HG03558 (cell line): ENCODE data around the gene STBD1.
"Not testable (repeated sequence)": the region's sequence is repeated elsewhere in the genome, so short reads cannot be mapped to it uniquely, and the experiment has no call there.

Source experiments
- ATAC-seq: cut with Tn5 transposase; IDR thresholded peaks from one replicate; pipeline ENCODE4 v1.9.1; 2021; ENCODE audit warnings: moderate number of reproducible peaks; ENCODE audit not compliant: unreplicated experiment; ENCODE audit errors: extremely low read depth

STBD1 gene

GRCh38 chr4:76315267-76315918 is 8.9 kb downstream of the STBD1 start:
- ATAC-seq, result no peak

- no peak for ATAC-seq
These were observed 9.6 kb downstream of the STBD1 start for GRCh38 chr4:76316131-76316530.

DNA sequence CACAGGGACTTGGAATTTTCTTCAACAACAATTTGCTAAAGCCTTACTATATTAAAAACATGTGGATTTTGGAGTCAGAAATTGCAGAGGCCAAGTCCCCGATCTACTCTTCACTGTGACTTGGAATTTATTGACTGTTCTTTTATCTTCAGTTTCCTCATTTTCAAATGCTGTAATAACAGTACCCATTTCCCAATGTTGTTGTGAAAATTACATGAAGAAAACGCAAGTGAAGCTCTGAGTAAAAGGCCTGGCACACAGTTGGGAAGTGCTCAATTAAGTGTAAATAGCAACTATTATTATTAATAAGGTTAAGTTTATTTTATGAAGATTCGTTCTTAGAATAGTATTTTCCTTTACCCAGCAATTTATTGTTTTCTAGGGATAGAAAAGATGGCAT is 15.7 kb downstream of the STBD1 start:
- ATAC-seq, result no peak

DNA sequence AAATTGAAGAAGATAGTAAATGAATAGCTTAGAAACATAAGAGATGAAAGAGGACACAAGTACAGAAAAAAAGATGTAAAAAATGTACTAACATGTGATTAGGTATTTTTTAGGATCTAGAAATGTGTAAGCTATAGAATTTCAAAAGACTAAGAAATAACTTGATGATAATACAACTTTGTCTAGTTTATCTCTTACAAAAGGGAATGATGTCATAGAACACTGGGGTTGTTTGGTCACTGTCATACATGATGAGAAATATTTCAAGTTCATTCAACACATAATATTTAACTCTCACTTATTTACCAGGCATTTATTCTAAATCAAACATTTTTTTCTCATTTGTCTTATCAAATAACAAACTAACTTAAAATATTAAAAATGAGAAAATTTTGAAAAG is 18.5 kb downstream of the STBD1 start:
- ATAC-seq, result no peak

DNA sequence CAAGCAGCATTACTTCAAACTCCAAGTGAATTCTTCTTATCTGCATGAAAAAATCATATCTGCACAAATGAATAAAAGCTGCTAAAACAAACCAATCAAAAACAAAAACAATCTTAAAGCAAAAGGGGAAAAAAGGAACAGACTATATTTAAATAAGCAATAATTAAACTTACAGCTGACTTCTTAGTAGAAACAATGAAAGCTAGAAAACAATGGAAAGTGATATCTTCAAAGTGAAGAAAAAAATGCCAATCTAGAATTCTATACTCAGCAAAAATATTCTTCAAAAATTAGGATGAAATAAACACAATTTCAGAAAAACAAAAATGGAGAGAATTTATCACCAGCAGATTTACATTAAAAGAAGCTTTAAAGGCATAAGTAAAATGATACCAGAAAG is 20.0 kb downstream of the STBD1 start:
- no peak for ATAC-seq

GRCh38 chr4:76334885-76335284 is 28.4 kb downstream of the STBD1 start:
- no peak for ATAC-seq

DNA sequence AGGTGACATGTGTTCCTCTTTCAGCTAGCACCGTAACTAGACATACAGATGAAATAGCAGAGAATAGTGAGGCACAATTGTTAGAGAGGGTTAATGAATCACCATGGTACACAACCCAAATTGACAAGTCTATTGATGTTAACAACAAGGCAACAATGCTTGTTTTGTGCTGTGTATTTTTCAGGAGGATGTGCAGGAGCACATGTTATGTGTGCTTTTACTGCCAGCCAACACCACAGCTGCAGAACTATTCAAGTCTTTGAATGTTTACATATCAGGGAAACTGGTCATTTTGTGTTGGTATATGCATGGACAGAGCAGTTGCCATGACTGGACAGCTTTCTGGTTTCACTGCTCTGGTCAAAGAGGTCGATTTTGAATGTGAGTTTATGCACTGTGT is 32.8 kb downstream of the STBD1 start:
- no peak for ATAC-seq

DNA sequence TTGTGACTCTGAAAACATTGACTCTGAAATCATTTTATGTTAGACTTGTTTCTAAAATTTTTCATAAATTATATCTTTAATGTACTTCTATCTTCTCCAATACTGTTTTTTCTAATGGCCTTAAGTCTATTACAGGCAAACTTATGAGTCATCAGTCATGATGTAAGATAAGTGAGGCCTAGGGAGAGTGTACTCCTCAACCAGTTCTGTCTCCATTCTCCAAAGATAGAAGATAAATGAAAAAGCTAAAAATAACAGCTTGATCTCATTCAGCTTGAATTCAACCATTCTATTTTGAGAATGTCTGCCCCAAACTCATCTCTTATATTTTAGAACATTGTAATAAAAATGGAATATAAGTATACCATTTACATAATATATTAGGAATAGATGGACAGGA is 34.5 kb downstream of the STBD1 start:
- ATAC-seq, result no peak

GRCh38 chr4:76342191-76342590 is 35.7 kb downstream of the STBD1 start:
- ATAC-seq, result no peak

DNA sequence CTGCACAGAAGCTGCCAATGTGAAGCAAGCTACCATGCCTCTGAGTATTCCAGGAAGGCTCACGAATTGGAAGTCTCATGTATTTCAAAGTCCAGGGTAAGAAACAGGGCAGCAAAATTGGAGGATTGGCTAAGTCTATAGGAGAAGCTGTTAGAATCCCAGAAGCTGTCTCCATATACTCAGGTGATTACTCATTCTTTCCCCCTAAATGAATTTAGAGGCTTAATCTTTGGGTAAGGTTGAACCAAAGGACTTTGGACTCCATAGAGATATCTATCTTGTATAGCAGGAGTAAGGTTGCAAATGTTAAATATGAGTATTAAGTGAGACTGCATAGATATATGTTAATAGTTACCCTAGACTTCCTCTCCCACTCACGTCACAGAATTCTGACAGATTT is 36.3 kb downstream of the STBD1 start:
- ATAC-seq, result no peak

DNA sequence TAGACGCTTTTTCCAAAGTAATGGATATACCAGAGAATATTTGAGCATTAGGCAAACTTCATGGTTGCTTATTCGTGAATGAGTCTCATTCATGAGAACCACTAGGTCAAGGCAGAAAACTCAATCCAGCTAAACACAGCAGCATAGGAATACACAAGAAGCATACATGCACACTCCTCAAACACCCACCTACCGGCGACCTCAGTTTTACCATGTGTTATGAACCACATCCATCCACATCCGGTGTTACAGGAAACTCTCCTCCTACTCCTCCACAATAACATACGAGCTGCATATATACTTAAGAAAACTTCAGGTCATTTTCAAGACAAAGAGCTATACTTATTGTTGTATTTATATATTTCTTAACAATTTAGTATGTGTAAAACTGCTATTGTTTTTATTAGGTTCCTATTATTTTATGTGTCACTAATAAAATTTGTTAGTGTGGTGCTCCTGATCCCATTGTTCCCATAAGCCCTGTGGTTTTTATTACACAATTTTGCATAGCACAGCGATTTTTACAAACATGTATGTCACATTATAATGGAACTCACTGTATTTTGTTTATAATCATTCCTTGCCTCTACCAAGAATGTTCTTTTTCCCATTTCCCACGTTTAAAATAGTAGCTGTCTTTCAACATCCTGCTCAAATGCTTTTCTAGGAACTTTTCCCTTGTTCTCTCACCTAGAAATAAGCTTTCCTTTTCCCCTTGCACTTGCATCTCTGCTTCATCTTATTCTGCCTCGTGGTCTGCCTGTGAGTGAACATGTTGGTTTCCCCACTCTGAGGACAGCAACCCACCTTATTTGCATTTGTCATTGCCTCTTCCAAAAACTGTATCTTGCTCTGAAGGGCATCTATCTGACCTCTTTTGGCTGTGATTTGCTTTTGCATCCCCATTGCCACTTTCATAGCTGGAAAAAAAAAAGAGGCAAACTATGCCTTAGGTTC is 48.3 kb downstream of the STBD1 start:
- no peak for ATAC-seq

DNA sequence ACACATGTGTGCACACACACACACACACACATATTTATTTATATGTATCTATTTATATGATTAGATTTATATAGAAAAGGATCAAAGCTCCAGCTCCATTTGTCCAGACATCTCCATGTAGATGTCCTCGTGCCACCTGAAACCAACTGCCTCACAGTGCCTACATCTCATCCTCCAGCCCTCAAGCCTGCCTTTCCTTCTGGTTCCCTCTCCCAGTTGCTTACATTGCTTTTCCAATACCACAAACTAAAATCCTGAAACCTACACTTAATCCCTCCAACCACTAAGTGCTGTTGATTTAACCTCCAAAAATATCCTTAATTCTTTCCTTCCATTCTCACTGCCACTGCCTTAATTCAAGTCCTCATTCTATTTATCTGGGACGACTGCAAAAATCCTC is 51.4 kb downstream of the STBD1 start:
- no peak for ATAC-seq

DNA sequence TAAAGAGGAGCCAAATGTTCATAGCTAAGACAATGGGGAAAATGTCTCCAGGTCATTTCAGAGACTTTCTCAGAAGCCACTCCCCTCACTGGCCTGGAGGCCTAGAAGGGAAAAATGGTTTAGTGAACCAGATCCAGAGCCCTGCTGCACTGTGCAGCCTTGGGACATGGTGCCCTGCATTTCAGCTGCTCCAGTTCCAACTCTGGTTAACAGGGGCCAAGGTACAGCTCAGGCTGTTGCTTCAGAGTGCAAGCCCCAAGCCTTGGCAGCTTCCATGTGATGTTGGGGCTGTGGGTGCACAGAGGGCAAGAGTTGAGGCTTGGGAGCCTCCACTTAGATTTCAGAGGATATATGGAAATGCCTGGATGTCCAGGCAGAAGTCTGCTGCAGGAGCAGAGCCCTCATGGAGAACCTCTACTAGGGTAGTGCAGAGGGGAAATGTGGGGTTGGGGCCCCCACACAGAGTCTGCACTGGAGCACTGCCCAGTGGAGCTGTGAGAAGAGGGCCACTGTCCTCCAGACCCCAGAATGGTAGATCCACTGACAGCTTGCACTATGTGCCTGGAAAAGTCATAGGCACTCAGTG is 53.4 kb downstream of the STBD1 start:
- not testable (repeated sequence) for ATAC-seq
